HCT116 (cell line): ENCODE results near the gene HAT1. TPM values are rescaled to one million over a fixed set of nuclear protein-coding genes. Genes with fewer than 3 reads are reported as not detected.

Experiments
- ATAC-seq: fragments of 200-7000 bp; cut with Tn5 transposase; 2 replicates; pipeline ENCODE4 v1.9.1; 2020; ENCODE audit warnings: mild to moderate bottlenecking, moderate library complexity
- BruUV-seq: library from RNA; stranded (reverse); fragments of 400-500 nt; replicated peaks from 2 replicates; lab custom pipeline; 2021; lab: Mats Ljungman, UMichigan
- CTCF ChIA-PET: fragments of 300-600 bp; sonication (Branson Sonifier 250); formaldehyde crosslinking; loops from one replicate; lab custom pipeline; 2021; ENCODE audit warnings: antibody characterized with exemption; lab: Charles Lee
- POLR2A ChIA-PET: fragments of 300-600, 350-600 bp; sonication (Branson Sonifier 250); formaldehyde crosslinking; loops from one replicate; lab custom pipeline; 2021; ENCODE audit warnings: antibody characterized with exemption; lab: Charles Lee
- RAD21 ChIA-PET, 2 experiments: fragments of 300-600 bp; sonication (Branson Sonifier 250); formaldehyde crosslinking; loops; one replicate each; lab custom pipeline; 2023; ENCODE audit warnings: low total read pairs in 2 of 2; ENCODE audit not compliant: uncharacterized antibody in 2 of 2, unreplicated experiment in 2 of 2, low non-redundant PET in 1 of 2; lab: Charles Lee
- DNase-seq: peaks from one replicate; pipeline ENCODE4 v3.0.0-alpha.2; 2010; ENCODE audit warnings: low read depth, low spot score
- H2AFZ ChIP-seq: fragments of 200-600 bp; shearing (Covaris generic), sonication (generic); 2 replicates; pipeline ENCODE4 v1.6.1; 2017; ENCODE audit warnings: low read depth, mixed run types, mixed read lengths, antibody characterized with exemption, low read length; ENCODE audit not compliant: poor library complexity, severe bottlenecking
- H3K27ac ChIP-seq: 2 replicates; pipeline ENCODE4 v1.5.1; 2012; ENCODE audit warnings: low read depth, low read length
- H3K27me3 ChIP-seq: fragments of 200-600 bp; sonication (generic); 2 replicates; pipeline ENCODE4 v1.6.1; 2016; ENCODE audit warnings: mixed run types, low read length, mixed read lengths; ENCODE audit not compliant: insufficient read depth
- H3K36me3 ChIP-seq, 2 experiments: fragments of 200-500 bp in 1 of 2; fragments of 200-600 bp in 1 of 2; sonication (Bioruptor generic) in 1 of 2; sonication (generic) in 1 of 2; 2 replicates each; pipeline versions ENCODE4 v1.5.1 to v1.6.1; 2014 to 2016; ENCODE audit warnings: low read length in 2 of 2, inconsistent platforms in 1 of 2, mixed read lengths in 1 of 2, mixed run types in 1 of 2; ENCODE audit not compliant: insufficient read depth in 2 of 2, control insufficient read depth in 1 of 2
- H3K4me1 ChIP-seq, 2 experiments: fragments of 200-600 bp in 1 of 2; sonication (generic) in 1 of 2; 2 replicates each; pipeline versions ENCODE4 v1.5.1 to v1.6.1; 2012 to 2017; ENCODE audit warnings: low read length in 2 of 2, inconsistent platforms in 1 of 2, mild to moderate bottlenecking in 1 of 2, mixed read lengths in 1 of 2, mixed run types in 1 of 2, moderate library complexity in 1 of 2; ENCODE audit not compliant: insufficient read depth in 2 of 2, control insufficient read depth in 1 of 2
- H3K4me2 ChIP-seq: fragments of 200-600 bp; sonication (generic); 2 replicates; pipeline ENCODE4 v1.6.1; 2017; ENCODE audit warnings: mixed run types, low read length, mixed read lengths
- H3K4me3 ChIP-seq, 2 experiments: fragments of 200-600 bp in 1 of 2; sonication (generic) in 1 of 2; replicated peaks in 1 of 2; 2 replicates each; pipeline ENCODE4 v1.5.1; 2011 to 2016; ENCODE audit warnings: low read length in 2 of 2, control low read depth in 1 of 2, low read depth in 1 of 2, mild to moderate bottlenecking in 1 of 2, mixed read lengths in 1 of 2, mixed run types in 1 of 2
- H3K79me2 ChIP-seq: fragments of 200-600 bp; sonication (generic); 2 replicates; pipeline ENCODE4 v1.6.1; 2017; ENCODE audit warnings: mild to moderate bottlenecking, mixed run types, low read length, moderate library complexity, mixed read lengths; ENCODE audit not compliant: insufficient read depth
- H3K9ac ChIP-seq: fragments of 200-600 bp; sonication (generic); 2 replicates; pipeline ENCODE4 v1.6.1; 2016; ENCODE audit warnings: low read length, mixed read lengths
- H3K9me2 ChIP-seq: fragments of 200-600 bp; sonication (generic), shearing (Covaris generic); 2 replicates; pipeline ENCODE4 v1.6.1; 2017; ENCODE audit warnings: mixed run types, mild to moderate bottlenecking, moderate library complexity; ENCODE audit not compliant: insufficient read depth
- H3K9me3 ChIP-seq, 2 experiments: fragments of 200-500 bp in 1 of 2; fragments of 200-600 bp in 1 of 2; sonication (Bioruptor generic) in 1 of 2; sonication (generic) in 1 of 2; 2 replicates each; pipeline ENCODE4 v1.6.1; 2014 to 2017; ENCODE audit warnings: low read length in 2 of 2, mixed read lengths in 2 of 2, inconsistent platforms in 1 of 2, low read depth in 1 of 2, mild to moderate bottlenecking in 1 of 2, mixed run types in 1 of 2, moderate library complexity in 1 of 2; ENCODE audit not compliant: control insufficient read depth in 1 of 2, insufficient read depth in 1 of 2
- H4K20me1 ChIP-seq: fragments of 200-600 bp; sonication (generic), shearing (Covaris generic); 2 replicates; pipeline ENCODE4 v1.6.1; 2017; ENCODE audit warnings: mixed run types, mild to moderate bottlenecking, moderate library complexity; ENCODE audit not compliant: insufficient read depth
- CEBPB ChIP-seq: IDR thresholded peaks from 2 replicates; pipeline ENCODE4 v1.6.1; 2012; ENCODE audit warnings: low read depth
- EZH2 ChIP-seq: fragments of 200-600 bp; sonication (generic); IDR thresholded peaks from 2 replicates; pipeline ENCODE4 v1.6.1; 2017; ENCODE audit warnings: antibody characterized with exemption, mixed run types
- EZH2phosphoT487 ChIP-seq: fragments of 200-600 bp; IDR thresholded peaks from 2 replicates; pipeline ENCODE4 v1.6.1; 2018; ENCODE audit warnings: antibody characterized with exemption, borderline replicate concordance
- POLR2AphosphoS5 ChIP-seq: IDR thresholded peaks from 2 replicates; pipeline ENCODE4 v1.6.1; 2011; ENCODE audit warnings: mild to moderate bottlenecking, low read depth, low read length, moderate library complexity
- RAD21 ChIP-seq: IDR thresholded peaks from 2 replicates; pipeline ENCODE4 v1.6.1; 2012; ENCODE audit warnings: low read depth, mild to moderate bottlenecking
- SIN3A ChIP-seq: IDR thresholded peaks from 2 replicates; pipeline ENCODE4 v1.6.1; 2012; ENCODE audit warnings: low read depth
- TCF7L2 ChIP-seq: IDR thresholded peaks from 2 replicates; pipeline ENCODE4 v1.7.0; 2011; ENCODE audit warnings: borderline replicate concordance, inconsistent platforms; ENCODE audit not compliant: insufficient read depth, insufficient read length; ENCODE audit errors: extremely low read depth
- YY1 ChIP-seq: IDR thresholded peaks from 2 replicates; pipeline ENCODE4 v1.6.1; 2011; ENCODE audit warnings: low read length, low read depth, moderate library complexity, mild to moderate bottlenecking; ENCODE audit not compliant: insufficient replicate concordance; ENCODE audit errors: extremely low read depth
- ZFX ChIP-seq: fragments of 450-650 bp; IDR thresholded peaks from 2 replicates; pipeline ENCODE4 v1.6.1; 2017
- ZNF274 ChIP-seq: fragments of 200-500 bp; sonication (Bioruptor generic); IDR thresholded peaks from 2 replicates; pipeline ENCODE4 v1.6.1; 2014; ENCODE audit warnings: mild to moderate bottlenecking, low read depth, low read length, inconsistent platforms
- intact Hi-C: fragments of 100-400 bp; cut with micrococcal nuclease; formaldehyde crosslinking; loops from 2 replicates; pipeline ENCODE4 v1.10.0; 2022
- total RNA-seq: library from RNA; stranded (reverse); gene quantifications from one replicate; pipeline ENCODE4 v1.2.1, GENCODE V29; 2021; ENCODE audit not compliant: unreplicated experiment
- TF ChIP-seq, protein P1 (sequence below): IDR thresholded peaks from 2 replicates; pipeline ENCODE4 v1.6.1; 2012
- TF ChIP-seq, protein P2 (sequence below): IDR thresholded peaks from 2 replicates; pipeline ENCODE4 v1.6.1; 2012; ENCODE audit warnings: low read depth

Gene HAT1
- total RNA-seq, 1 experiment from 2014 or later = 72.6 TPM

DNA sequence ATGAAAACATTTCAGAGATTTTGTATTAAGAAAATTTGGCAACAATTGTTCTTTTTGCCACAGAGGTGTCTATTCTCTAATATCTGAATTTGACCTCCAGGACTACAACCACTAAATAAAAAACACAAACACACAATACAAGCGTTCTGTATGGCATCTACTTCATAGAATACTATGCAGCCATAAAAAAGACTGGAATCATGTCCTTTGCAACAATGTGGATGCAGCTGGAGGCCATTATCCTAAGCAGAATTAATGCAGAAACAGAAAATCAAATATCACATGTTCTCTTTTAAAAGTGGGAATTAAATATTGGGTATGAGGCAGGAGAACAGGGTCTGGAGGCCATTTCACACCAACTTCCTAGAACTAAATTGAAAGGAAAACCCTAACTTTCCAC lies 47.7 kb upstream of the HAT1 start:
- no peak for DNase-seq
- no peak overlapping the region for H2AFZ ChIP-seq
- intact Hi-C loops = no loop called here
- H3K36me3 ChIP-seq = no peaks in the 10 kb centered on the region
- H3K79me2 ChIP-seq = peaks cover 24% of the 10 kb centered on the region
- H3K4me2 ChIP-seq = no peak overlapping the region
- TF ChIP-seq POLR2AphosphoS5 (no peak), ZNF274 (no peak), EZH2phosphoT487 (no peak), SIN3A (no peak), ZFX (no peak), CEBPB (no peak), EZH2 (no peak), TCF7L2 (no peak), YY1 (no peak), RAD21 (no peak)
- TF ChIP-seq, protein P1, sequence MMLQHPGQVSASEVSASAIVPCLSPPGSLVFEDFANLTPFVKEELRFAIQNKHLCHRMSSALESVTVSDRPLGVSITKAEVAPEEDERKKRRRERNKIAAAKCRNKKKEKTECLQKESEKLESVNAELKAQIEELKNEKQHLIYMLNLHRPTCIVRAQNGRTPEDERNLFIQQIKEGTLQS = no peak
- TF ChIP-seq, protein P2, sequence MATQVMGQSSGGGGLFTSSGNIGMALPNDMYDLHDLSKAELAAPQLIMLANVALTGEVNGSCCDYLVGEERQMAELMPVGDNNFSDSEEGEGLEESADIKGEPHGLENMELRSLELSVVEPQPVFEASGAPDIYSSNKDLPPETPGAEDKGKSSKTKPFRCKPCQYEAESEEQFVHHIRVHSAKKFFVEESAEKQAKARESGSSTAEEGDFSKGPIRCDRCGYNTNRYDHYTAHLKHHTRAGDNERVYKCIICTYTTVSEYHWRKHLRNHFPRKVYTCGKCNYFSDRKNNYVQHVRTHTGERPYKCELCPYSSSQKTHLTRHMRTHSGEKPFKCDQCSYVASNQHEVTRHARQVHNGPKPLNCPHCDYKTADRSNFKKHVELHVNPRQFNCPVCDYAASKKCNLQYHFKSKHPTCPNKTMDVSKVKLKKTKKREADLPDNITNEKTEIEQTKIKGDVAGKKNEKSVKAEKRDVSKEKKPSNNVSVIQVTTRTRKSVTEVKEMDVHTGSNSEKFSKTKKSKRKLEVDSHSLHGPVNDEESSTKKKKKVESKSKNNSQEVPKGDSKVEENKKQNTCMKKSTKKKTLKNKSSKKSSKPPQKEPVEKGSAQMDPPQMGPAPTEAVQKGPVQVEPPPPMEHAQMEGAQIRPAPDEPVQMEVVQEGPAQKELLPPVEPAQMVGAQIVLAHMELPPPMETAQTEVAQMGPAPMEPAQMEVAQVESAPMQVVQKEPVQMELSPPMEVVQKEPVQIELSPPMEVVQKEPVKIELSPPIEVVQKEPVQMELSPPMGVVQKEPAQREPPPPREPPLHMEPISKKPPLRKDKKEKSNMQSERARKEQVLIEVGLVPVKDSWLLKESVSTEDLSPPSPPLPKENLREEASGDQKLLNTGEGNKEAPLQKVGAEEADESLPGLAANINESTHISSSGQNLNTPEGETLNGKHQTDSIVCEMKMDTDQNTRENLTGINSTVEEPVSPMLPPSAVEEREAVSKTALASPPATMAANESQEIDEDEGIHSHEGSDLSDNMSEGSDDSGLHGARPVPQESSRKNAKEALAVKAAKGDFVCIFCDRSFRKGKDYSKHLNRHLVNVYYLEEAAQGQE = no peak
- ChIA-PET POLR2A (no interaction called here), CTCF (no interaction called here), RAD21 (no interaction called here)
- H4K20me1 ChIP-seq = no peaks in the 10 kb centered on the region
- ATAC-seq = no peak
- no peaks in the 10 kb centered on the region for H3K4me1 ChIP-seq
- no peaks in the 10 kb centered on the region for H3K27me3 ChIP-seq
- BruUV-seq = no TSS peak
- no peak overlapping the region for H3K9ac ChIP-seq
- H3K4me3 ChIP-seq = no peak overlapping the region
- no peaks in the 10 kb centered on the region for H3K9me3 ChIP-seq
- no peak overlapping the region for H3K27ac ChIP-seq
- no peaks in the 10 kb centered on the region for H3K9me2 ChIP-seq
